Measurements from ENCODE around the gene PARD3. TPM values are rescaled to one million over a fixed set of nuclear protein-coding genes. Genes with fewer than 3 reads are reported as not detected.

PARD3 gene
- total RNA-seq, 3 donors from 2014 or later, result 48.2 to 93.7 (median 60.6) TPM

- H3K27ac ChIP-seq, result no peak overlapping the region
- intact Hi-C loops (cut with DNase I; ENCODE audit: low total_unique reads), result no loop called here
- peaks cover 0 to 8% of the 10 kb centered on the region in 2 donors for H3K4me1 ChIP-seq
Measured at GRCh38 chr10:34699904-34700517, 115.1 kb downstream of the PARD3 start.

GRCh38 chr10:34698979-34699378, 116.1 kb downstream of the PARD3 start:
- Histone ChIP-seq H3K27ac (peak overlapping the region in 1 of 2 donors; percentile 33), H3K36me3 (no peaks in the 10 kb centered on the region), H3K9me3 (no peaks in the 10 kb centered on the region), H3K27me3 (no peaks in the 10 kb centered on the region), H3K4me1 (peaks cover 0 to 8% of the 10 kb centered on the region in 2 donors), H3K4me3 (no peak overlapping the region)
- no peak for DNase-seq (ENCODE audit: low spot score in 2 of 2)
- TF ChIP-seq POLR2AphosphoS5 (IDR thresholded peaks at IDR 0.05), result peak in 1 of 3 donors; percentile 18
- TF ChIP-seq POLR2A (IDR thresholded peaks at IDR 0.05), result no peak
- intact Hi-C loops (cut with DNase I; ENCODE audit: low total_unique reads), result no loop called here

More at GRCh38 chr10:34699904-34700517, 115.1 kb downstream of the PARD3 start:
- H3K9me3 ChIP-seq, result no peaks in the 10 kb centered on the region
- DNase-seq (ENCODE audit: low spot score in 2 of 2), result no peak
- no peaks in the 10 kb centered on the region for H3K36me3 ChIP-seq
- no peaks in the 10 kb centered on the region for H3K27me3 ChIP-seq
- no peak overlapping the region for H3K4me3 ChIP-seq
- TF ChIP-seq POLR2AphosphoS5 (IDR thresholded peaks at IDR 0.05) (no peak), CTCF (IDR thresholded peaks at IDR 0.05) (no peak), POLR2A (IDR thresholded peaks at IDR 0.05) (no peak)

GRCh38 chr10:34698248-34698831, 116.8 kb downstream of the PARD3 start:
- Histone ChIP-seq H3K36me3 (no peaks in the 10 kb centered on the region), H3K4me3 (no peak overlapping the region), H3K27me3 (no peaks in the 10 kb centered on the region), H3K9me3 (no peaks in the 10 kb centered on the region), H3K27ac (peak overlapping the region in 1 of 2 donors; percentile 33), H3K4me1 (peaks cover 0 to 8% of the 10 kb centered on the region in 2 donors)
- intact Hi-C loops (cut with DNase I; ENCODE audit: low total_unique reads), result no loop called here
- TF ChIP-seq CTCF (IDR thresholded peaks at IDR 0.05) (no peak), POLR2AphosphoS5 (IDR thresholded peaks at IDR 0.05) (no peak), POLR2A (IDR thresholded peaks at IDR 0.05) (no peak)
- no peak for DNase-seq (ENCODE audit: low spot score in 2 of 2)

GRCh38 chr10:34697351-34698247, 117.5 kb downstream of the PARD3 start:
- peak overlapping the region in 1 of 2 donors; percentile 33 for H3K27ac ChIP-seq
- no peaks in the 10 kb centered on the region for H3K36me3 ChIP-seq
- no peak overlapping the region for H3K4me3 ChIP-seq
- intact Hi-C loops (cut with DNase I; ENCODE audit: low total_unique reads), result no loop called here
- H3K27me3 ChIP-seq, result no peaks in the 10 kb centered on the region
- TF ChIP-seq POLR2AphosphoS5 (IDR thresholded peaks at IDR 0.05) (no peak), CTCF (IDR thresholded peaks at IDR 0.05) (no peak), POLR2A (IDR thresholded peaks at IDR 0.05) (no peak)
- peaks cover 0 to 8% of the 10 kb centered on the region in 2 donors for H3K4me1 ChIP-seq
- no peaks in the 10 kb centered on the region for H3K9me3 ChIP-seq
- DNase-seq (ENCODE audit: low spot score in 2 of 2), result no peak

GRCh38 chr10:34696423-34696822, 118.7 kb downstream of the PARD3 start:
- Histone ChIP-seq H3K4me1 (peaks cover 0 to 8% of the 10 kb centered on the region in 2 donors), H3K27ac (no peak overlapping the region), H3K9me3 (no peaks in the 10 kb centered on the region), H3K27me3 (no peaks in the 10 kb centered on the region), H3K36me3 (no peaks in the 10 kb centered on the region), H3K4me3 (no peak overlapping the region)
- intact Hi-C loops (cut with DNase I; ENCODE audit: low total_unique reads), result no loop called here
- no peak for DNase-seq (ENCODE audit: low spot score in 2 of 2)
- no peak for TF ChIP-seq CTCF (IDR thresholded peaks at IDR 0.05)
- TF ChIP-seq POLR2A (IDR thresholded peaks at IDR 0.05), result no peak
- no peak for TF ChIP-seq POLR2AphosphoS5 (IDR thresholded peaks at IDR 0.05)
